ENCODE data around the gene TMEM63B. TPM values are rescaled to one million over a fixed set of nuclear protein-coding genes. Genes with fewer than 3 reads are reported as not detected.

Gene TMEM63B
- total and polyA plus RNA-seq, 2 of the 8 experiments (the other 6 are each of a cell fraction or from before 2014, with no cell fraction given), result 61.1 to 96.8 TPM

GRCh38 chr6:44087623-44088022, 39.7 kb upstream of the TMEM63B start:
- no peak overlapping the region for H2BK15ac ChIP-seq (ENCODE audit: low read length)
- H3K4me3 ChIP-seq (ENCODE audit: extremely low read depth in 1 of 4, insufficient read depth in 2 of 4, low read depth in 3 of 4, low read length in 4 of 4), result no peak overlapping the region
- WGBS, 2 experiments (ENCODE audit: extremely low coverage in 1 of 2, insufficient coverage in 1 of 2, insufficient read length in 1 of 2, insufficient replicate concordance in 2 of 2, low coverage in 1 of 2, low lambda C conversion rate in 2 of 2, missing lambda C conversion rate in 1 of 2), result 95% methylated on average over 2 of the region's 2 CpGs; no CpG with 5 or more reads in 1 of the 2 experiments
- H3K23ac ChIP-seq (ENCODE audit: insufficient read length), result no peak overlapping the region
- H3K56ac ChIP-seq (replicated peaks; ENCODE audit: insufficient read length, low read depth, low read length), result no peak overlapping the region
- H3K9ac ChIP-seq (replicated peaks in 1 of 4; ENCODE audit: extremely low read depth in 1 of 4, low read depth in 3 of 4, low read length in 3 of 4), result no peak overlapping the region
- H3K4me2 ChIP-seq (ENCODE audit: insufficient read depth in 1 of 2, low read depth in 2 of 2, low read length in 2 of 2), result no peak overlapping the region
- ChIA-PET CTCF (ENCODE audit: partially characterized antibody) (interaction anchor here (0.9 to 4.5 kb wide), 7 partner anchors 10 to 241 kb away, joined by 3 to 22 read pairs (median 4); no protein-coding TSS in a partner anchor), POLR2A (ENCODE audit: partially characterized antibody) (interaction anchor here (0.9 kb wide), 1 partner anchor 917 kb away, joined by 4 read pairs; no protein-coding TSS in a partner anchor)
- no peak overlapping the region for H2AK5ac ChIP-seq (ENCODE audit: low read depth, low read length)
- no peaks in the 10 kb centered on the region for H3K79me2 ChIP-seq (ENCODE audit: control insufficient read depth in 1 of 2, insufficient read depth in 2 of 2, low read length in 2 of 2)
- H3K18ac ChIP-seq (ENCODE audit: extremely low read depth, low read length), result no peak overlapping the region
- no peak overlapping the region for H3K14ac ChIP-seq (ENCODE audit: insufficient read length)
- H3K4ac ChIP-seq (replicated peaks; ENCODE audit: insufficient read length, low read depth, low read length), result no peak overlapping the region
- no peak overlapping the region for H2BK20ac ChIP-seq (ENCODE audit: low read length)
- TF ChIP-seq MAFK (IDR thresholded peaks at IDR 0.05; ENCODE audit: low read depth, low read length) (no peak), ASH2L (IDR thresholded peaks at IDR 0.05; ENCODE audit: low read length) (no peak), ZNF274 (IDR thresholded peaks at IDR 0.05; ENCODE audit: borderline replicate concordance, extremely low read depth, low read length) (no peak), YY1 (IDR thresholded peaks at IDR 0.05; ENCODE audit: low read depth, low read length) (no peak), RAD21 (IDR thresholded peaks at IDR 0.05 in 1 of 2, conservative IDR thresholded peaks at IDR 0.05 in 1 of 2; ENCODE audit: low read depth in 2 of 2, low read length in 2 of 2) (no peak), RXRA (IDR thresholded peaks at IDR 0.05; ENCODE audit: insufficient read depth, low read depth, low read length) (no peak), PHF8 (conservative IDR thresholded peaks at IDR 0.05; ENCODE audit: low read depth, low read length) (no peak), EGR1 (IDR thresholded peaks at IDR 0.05; ENCODE audit: borderline replicate concordance, low read depth, low read length) (no peak), CTBP2 (IDR thresholded peaks at IDR 0.05; ENCODE audit: borderline replicate concordance, insufficient read depth, insufficient read length, low read length) (no peak), SIN3A (conservative IDR thresholded peaks at IDR 0.05 in 1 of 2, IDR thresholded peaks at IDR 0.05 in 1 of 2; ENCODE audit: low read depth in 1 of 2, low read length in 2 of 2) (no peak), MAX (IDR thresholded peaks at IDR 0.05) (no peak), SP4 (IDR thresholded peaks at IDR 0.05; ENCODE audit: low read length) (no peak)
- peaks cover 0 to 6% (median 0%) of the 10 kb centered on the region in 4 experiments; a peak in 2 of 8 replicates for H3K36me3 ChIP-seq (ENCODE audit: control insufficient read depth in 2 of 4, insufficient read depth in 4 of 4, low read length in 3 of 4)
- H4K91ac ChIP-seq (replicated peaks; ENCODE audit: insufficient read length, low read length), result no peak overlapping the region
- FAIRE-seq (no peak), DNase-seq (ENCODE audit: low read depth in 1 of 2, low spot score in 2 of 2) (no peak)
- H2BK120ac ChIP-seq (replicated peaks; ENCODE audit: low read depth, low read length), result no peak overlapping the region
- no peaks in the 10 kb centered on the region for H3K27me3 ChIP-seq (replicated peaks in 1 of 4; ENCODE audit: control insufficient read depth in 3 of 4, extremely low read depth in 1 of 4, insufficient read depth in 3 of 4, low read length in 3 of 4)
- no peak overlapping the region for H4K5ac ChIP-seq (ENCODE audit: insufficient read length, low read depth, low read length)
- no peak overlapping the region for H2AFZ ChIP-seq (ENCODE audit: low read length)
- no peak overlapping the region for H4K8ac ChIP-seq (ENCODE audit: extremely low read depth, insufficient read depth, low read length)
- H3K4me1 ChIP-seq (replicated peaks in 1 of 4; ENCODE audit: control insufficient read depth in 3 of 4, insufficient read depth in 4 of 4, low read length in 3 of 4), result peaks cover 0 to 6% (median 3%) of the 10 kb centered on the region in 4 experiments; a peak in 6 of 7 replicates
- H3K79me1 ChIP-seq (ENCODE audit: low read depth, low read length), result no peaks in the 10 kb centered on the region
- H2BK5ac ChIP-seq (ENCODE audit: low read depth, low read length), result no peak overlapping the region
- H3K9me3 ChIP-seq (ENCODE audit: insufficient read depth in 2 of 2, low read depth in 1 of 2, low read length in 1 of 2), result no peaks in the 10 kb centered on the region
- H2BK12ac ChIP-seq (ENCODE audit: low read depth, low read length), result no peak overlapping the region
- H3K27ac ChIP-seq (ENCODE audit: low read depth, low read length), result no peak overlapping the region
- no peaks in the 10 kb centered on the region for H3K23me2 ChIP-seq (ENCODE audit: low read depth, low read length)
- H4K20me1 ChIP-seq (replicated peaks in 1 of 2; ENCODE audit: control insufficient read depth in 1 of 2, insufficient read depth in 2 of 2, low read length in 2 of 2), result peaks cover 0 to 2% of the 10 kb centered on the region in 2 experiments

All from H1 (cell line).